ENCODE measurements around the gene NVL.

DNA sequence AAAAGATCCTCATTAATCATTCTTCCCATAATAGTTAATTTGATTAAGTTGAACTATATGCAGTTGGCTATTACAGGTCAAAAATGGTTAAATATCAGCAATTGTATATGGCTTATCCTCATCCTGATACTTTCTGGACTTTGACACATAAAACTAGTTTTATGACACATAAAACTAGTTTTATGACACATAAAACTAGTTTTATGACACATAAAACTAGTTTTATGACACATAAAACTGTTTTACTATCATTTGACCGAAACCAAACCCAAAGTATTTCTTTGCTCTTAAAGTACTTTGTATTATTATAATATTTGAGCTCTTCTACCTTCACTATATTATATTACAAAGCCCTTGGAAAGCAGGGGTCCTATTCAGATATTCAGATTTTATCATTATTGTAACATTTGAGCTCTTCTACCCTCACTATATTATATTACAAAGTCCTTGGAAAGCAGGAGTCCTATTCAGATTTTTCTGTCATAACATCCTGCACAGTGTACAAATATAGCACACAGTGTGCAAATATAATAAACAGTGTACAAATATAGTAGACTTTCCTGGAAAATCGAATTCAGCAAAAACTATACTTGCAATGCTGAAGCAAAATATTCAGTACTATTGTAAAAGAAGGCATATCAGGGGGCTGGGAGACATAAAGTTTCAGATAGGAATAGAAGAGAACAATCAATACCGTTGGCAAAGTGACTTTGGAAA, 53.0 kb downstream of the NVL start:
- no peak for TF ChIP-seq CTCF (IDR thresholded peaks at IDR 0.05; ENCODE audit: poor library complexity, severe bottlenecking)
- TF ChIP-seq SMC3 (conservative IDR thresholded peaks at IDR 0.05; ENCODE audit: poor library complexity) = no peak
- no peak for TF ChIP-seq MXI1 (conservative IDR thresholded peaks at IDR 0.05; ENCODE audit: poor library complexity, severe bottlenecking)
- TF ChIP-seq POLR2AphosphoS5 (IDR thresholded peaks at IDR 0.05) = no peak
- no peak for TF ChIP-seq RAD21 (conservative IDR thresholded peaks at IDR 0.05)

Measured in neural cell (in vitro differentiated cells).